Right atrium auricular region (tissue), 2 donors: ENCODE data around the gene ALDH1A3. TPM values are rescaled to one million over a fixed set of nuclear protein-coding genes. Genes with fewer than 3 reads are reported as not detected.
A peak's percentile ranks its signal among the peaks of the same experiment; 100 is the strongest.

ENCODE experiments used
- DNase-seq: peaks from one replicate; pipeline ENCODE4 v3.0.0-alpha.2; 2019; ENCODE audit warnings: low spot score
- H3K27ac ChIP-seq, 2 donors: fragments of 200-600 bp; sonication (generic); 1 replicate in 1 of 2; 2 replicates in 1 of 2; pipeline ENCODE4 v1.5.1; 2016 to 2019
- H3K27me3 ChIP-seq, 2 donors: fragments of 200-600 bp; sonication (generic); one replicate each; pipeline versions ENCODE4 v1.5.1 to v1.6.0; 2017 to 2019
- H3K36me3 ChIP-seq: fragments of 200-600 bp; sonication (generic); one replicate; pipeline ENCODE4 v1.5.1; 2016
- H3K4me1 ChIP-seq, 2 donors: fragments of 200-600 bp; sonication (generic); one replicate each; pipeline versions ENCODE4 v1.5.1 to v1.6.0; 2017 to 2019
- H3K4me3 ChIP-seq, 2 donors: fragments of 200-600 bp; sonication (generic); 1 replicate in 1 of 2; 2 replicates in 1 of 2; pipeline ENCODE4 v1.5.1; 2017 to 2019; ENCODE audit warnings: mild to moderate bottlenecking in 1 of 2, moderate library complexity in 1 of 2
- H3K9me3 ChIP-seq, 2 donors: fragments of 200-600 bp; sonication (generic); one replicate each; pipeline ENCODE4 v1.5.1; 2019
- total RNA-seq, 2 donors: library from RNA; depleted of rRNA; stranded (reverse); fragments of >200 nt; gene quantifications; one replicate each; pipeline ENCODE4 v1.1.0, GENCODE V29; 2016
- TF ChIP-seq, protein P1 (sequence below), 2 donors: fragments of 200-600 bp; sonication (generic); IDR thresholded peaks; one replicate each; pipeline ENCODE4 v1.5.1; 2019; ENCODE audit warnings: antibody characterized with exemption in 2 of 2

ALDH1A3 gene
- total RNA-seq, 2 donors from 2014 or later: 14.7 to 19.7 TPM

DNA sequence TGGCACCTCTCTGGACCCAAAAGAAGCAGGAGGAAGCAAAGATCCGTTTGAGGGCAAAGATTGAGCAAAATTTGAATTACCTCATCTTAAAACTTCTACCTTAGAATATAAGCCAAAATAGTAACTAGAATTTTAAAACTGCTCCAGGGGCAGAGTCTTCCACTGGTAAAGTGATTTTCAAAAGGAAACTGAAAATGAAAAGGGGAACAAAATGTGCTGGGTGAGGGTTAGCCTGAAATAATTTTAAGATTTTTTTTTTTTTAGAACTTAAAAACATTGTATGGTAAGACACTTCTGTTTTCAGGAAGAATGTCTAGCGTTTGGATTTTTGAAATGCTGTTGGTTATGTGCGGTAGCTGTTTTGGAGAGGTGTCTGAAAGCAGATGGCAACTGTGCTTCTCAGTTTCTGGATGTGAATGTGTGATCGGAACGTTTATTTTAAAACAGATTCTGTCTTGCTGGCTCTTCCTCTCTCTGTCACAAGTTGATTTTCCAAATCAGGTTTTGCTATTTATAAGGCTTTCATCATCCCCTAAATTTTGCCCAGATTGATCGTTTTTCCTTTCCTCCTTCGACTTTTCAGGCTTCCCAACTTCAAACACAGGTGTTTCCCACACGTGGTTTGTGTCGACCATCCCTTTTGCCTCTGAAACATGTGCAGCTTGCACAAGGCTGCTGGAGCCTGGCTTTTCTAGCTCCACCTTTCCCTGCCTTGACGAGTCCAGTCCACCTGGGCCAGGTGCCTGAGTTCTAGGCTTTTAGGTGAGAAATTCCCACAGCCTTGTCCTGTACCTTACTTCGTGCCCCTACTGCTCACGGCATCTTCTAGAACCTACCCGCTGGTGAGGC, 42.8 kb downstream of the ALDH1A3 start:
- Histone ChIP-seq H3K9me3 (no peaks in the 10 kb centered on the region), H3K27me3 (peaks cover 0 to 10% of the 10 kb centered on the region in 2 donors), H3K27ac (no peak overlapping the region), H3K4me3 (no peak overlapping the region), H3K36me3 (peaks cover 4% of the 10 kb centered on the region), H3K4me1 (peaks cover 0 to 4% of the 10 kb centered on the region in 2 donors)
- DNase-seq: no peak
- TF ChIP-seq, protein P1, sequence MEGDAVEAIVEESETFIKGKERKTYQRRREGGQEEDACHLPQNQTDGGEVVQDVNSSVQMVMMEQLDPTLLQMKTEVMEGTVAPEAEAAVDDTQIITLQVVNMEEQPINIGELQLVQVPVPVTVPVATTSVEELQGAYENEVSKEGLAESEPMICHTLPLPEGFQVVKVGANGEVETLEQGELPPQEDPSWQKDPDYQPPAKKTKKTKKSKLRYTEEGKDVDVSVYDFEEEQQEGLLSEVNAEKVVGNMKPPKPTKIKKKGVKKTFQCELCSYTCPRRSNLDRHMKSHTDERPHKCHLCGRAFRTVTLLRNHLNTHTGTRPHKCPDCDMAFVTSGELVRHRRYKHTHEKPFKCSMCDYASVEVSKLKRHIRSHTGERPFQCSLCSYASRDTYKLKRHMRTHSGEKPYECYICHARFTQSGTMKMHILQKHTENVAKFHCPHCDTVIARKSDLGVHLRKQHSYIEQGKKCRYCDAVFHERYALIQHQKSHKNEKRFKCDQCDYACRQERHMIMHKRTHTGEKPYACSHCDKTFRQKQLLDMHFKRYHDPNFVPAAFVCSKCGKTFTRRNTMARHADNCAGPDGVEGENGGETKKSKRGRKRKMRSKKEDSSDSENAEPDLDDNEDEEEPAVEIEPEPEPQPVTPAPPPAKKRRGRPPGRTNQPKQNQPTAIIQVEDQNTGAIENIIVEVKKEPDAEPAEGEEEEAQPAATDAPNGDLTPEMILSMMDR (IDR thresholded peaks at IDR 0.05): no peak

DNA sequence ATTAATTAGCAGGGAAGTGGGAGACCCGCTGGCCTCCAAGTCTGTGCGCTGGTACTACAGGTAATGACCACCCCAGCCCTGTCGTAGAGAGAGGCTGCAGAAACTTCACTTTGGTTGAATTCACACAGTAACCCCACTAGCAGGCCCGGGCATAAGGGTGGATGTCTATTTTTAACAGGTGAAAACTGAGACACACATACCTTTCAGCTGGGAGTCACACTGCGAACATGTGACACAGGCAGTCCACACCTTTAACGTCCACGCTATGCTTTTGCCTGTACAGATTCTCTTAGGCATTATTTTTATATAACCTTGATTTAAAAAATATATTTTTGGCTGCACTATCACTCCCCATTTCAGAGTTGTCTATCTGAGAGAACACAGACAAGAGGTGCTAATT, 43.4 kb downstream of the ALDH1A3 start:
- peaks cover 4% of the 10 kb centered on the region for H3K36me3 ChIP-seq
- peaks cover 0 to 9% of the 10 kb centered on the region in 2 donors for H3K27me3 ChIP-seq
- TF ChIP-seq, protein P1 (IDR thresholded peaks at IDR 0.05): no peak
- no peaks in the 10 kb centered on the region for H3K4me1 ChIP-seq
- H3K27ac ChIP-seq: no peak overlapping the region
- H3K4me3 ChIP-seq: no peak overlapping the region
- no peak for DNase-seq
- H3K9me3 ChIP-seq: no peaks in the 10 kb centered on the region

DNA sequence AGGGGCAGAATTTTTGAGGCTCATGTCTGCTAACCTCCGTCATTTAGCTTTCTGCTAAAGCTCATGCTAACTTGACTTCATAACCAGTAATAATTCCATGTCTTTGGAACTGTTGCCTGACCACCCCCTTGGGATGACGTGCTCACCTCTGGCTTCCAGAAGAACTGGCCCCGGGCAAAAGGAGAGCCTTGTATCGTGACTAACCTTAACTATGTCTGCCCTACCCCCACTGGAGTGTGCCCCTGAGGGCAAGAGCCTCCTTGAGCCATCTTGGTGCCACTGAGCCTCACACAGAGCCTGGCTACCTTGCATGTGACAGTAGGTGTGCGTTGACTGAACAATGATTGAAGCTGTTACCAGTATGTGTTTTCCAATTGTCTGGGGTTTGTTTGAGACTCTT, 44.3 kb downstream of the ALDH1A3 start:
- Histone ChIP-seq H3K9me3 (no peaks in the 10 kb centered on the region), H3K27ac (no peak overlapping the region), H3K36me3 (peaks cover 4% of the 10 kb centered on the region), H3K27me3 (peaks cover 0 to 1% of the 10 kb centered on the region in 2 donors), H3K4me3 (no peak overlapping the region), H3K4me1 (no peaks in the 10 kb centered on the region)
- DNase-seq: peak; percentile 32
- TF ChIP-seq, protein P1 (IDR thresholded peaks at IDR 0.05): no peak

DNA sequence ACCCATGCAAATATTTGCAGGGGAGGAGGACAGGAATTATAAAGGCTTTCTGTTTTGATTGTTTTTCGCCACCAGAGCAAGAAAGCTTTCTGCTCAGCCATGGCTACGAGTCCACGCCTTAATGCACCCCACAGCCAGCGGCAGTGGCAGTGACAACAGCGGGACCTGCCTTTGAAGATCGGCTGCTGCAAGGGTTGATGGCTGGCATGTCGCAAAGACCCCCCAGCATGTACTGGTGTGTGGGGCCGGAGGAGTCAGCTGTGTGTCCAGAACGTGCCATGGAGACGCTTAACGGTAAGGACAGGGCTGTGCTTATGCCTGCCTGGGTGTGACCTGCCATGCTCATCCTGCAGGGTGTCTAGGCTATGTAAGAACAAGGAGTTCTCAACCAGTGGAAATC, 44.8 kb downstream of the ALDH1A3 start:
- Histone ChIP-seq H3K36me3 (peaks cover 4% of the 10 kb centered on the region), H3K27ac (no peak overlapping the region), H3K4me3 (no peak overlapping the region), H3K9me3 (no peaks in the 10 kb centered on the region), H3K27me3 (no peaks in the 10 kb centered on the region), H3K4me1 (no peaks in the 10 kb centered on the region)
- TF ChIP-seq, protein P1 (IDR thresholded peaks at IDR 0.05): no peak
- DNase-seq: no peak

DNA sequence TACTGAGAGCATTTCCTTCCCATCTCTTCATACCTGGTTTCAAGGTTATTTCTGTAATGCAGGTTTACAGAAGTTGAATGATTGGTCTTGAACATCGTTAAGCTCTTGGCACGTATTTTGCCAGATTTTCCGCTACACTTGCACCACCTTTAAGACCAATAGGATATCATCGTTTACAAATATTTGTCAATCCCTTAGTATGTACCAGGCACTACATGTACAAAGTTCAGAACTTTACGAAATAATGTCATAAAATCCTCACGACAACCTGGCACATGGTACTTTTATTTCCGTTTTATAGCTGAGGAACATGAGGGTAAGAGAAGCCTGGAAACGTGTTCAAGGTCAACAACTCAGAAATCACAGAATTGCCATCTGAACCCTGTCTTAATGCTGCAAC, 45.8 kb downstream of the ALDH1A3 start:
- DNase-seq: no peak
- Histone ChIP-seq H3K9me3 (no peaks in the 10 kb centered on the region), H3K27me3 (no peaks in the 10 kb centered on the region), H3K36me3 (peaks cover 4% of the 10 kb centered on the region), H3K4me3 (no peak overlapping the region), H3K4me1 (no peaks in the 10 kb centered on the region), H3K27ac (no peak overlapping the region)
- TF ChIP-seq, protein P1 (IDR thresholded peaks at IDR 0.05): no peak
